Measurements from ENCODE around the gene TENT4A.

DNA sequence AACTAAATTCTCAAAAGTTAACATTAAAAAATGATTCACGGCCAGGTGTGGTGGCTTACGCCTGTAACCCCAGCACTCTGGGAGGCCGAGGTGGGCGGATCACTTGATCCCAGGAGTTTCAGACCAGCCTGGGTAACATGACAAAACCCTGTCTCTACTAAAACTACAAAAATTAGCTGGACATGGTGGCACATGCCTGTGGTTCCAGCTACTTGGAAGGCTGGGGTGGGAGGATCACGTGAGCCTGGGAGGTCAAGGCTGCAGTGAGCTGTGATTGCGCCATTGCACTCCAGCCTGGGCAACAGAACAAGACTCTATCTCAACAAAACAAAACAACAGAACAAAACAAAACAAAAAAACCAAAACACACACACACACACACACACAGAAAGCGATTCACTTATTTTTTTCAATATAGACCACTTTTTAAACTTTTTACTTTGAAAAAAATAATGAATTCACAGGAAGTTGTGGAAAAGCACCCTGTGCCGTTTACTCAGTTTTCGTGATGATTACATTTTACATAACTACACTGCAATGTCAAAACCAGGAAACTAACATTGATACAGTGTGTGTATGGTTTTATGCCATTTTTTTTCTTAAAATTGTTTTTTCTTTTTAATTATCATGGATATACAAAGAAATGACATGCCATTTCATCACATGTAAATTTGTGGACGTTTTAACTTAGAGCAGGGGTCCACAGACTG lies 73.7 kb downstream of the TENT4A start:
- no peak for TF ChIP-seq POLR2A (IDR thresholded peaks at IDR 0.05; ENCODE audit: low read depth)
- TF ChIP-seq, protein P1, sequence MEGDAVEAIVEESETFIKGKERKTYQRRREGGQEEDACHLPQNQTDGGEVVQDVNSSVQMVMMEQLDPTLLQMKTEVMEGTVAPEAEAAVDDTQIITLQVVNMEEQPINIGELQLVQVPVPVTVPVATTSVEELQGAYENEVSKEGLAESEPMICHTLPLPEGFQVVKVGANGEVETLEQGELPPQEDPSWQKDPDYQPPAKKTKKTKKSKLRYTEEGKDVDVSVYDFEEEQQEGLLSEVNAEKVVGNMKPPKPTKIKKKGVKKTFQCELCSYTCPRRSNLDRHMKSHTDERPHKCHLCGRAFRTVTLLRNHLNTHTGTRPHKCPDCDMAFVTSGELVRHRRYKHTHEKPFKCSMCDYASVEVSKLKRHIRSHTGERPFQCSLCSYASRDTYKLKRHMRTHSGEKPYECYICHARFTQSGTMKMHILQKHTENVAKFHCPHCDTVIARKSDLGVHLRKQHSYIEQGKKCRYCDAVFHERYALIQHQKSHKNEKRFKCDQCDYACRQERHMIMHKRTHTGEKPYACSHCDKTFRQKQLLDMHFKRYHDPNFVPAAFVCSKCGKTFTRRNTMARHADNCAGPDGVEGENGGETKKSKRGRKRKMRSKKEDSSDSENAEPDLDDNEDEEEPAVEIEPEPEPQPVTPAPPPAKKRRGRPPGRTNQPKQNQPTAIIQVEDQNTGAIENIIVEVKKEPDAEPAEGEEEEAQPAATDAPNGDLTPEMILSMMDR (IDR thresholded peaks at IDR 0.05) = no peak
- no peak for TF ChIP-seq POLR2AphosphoS5 (IDR thresholded peaks at IDR 0.05)
- TF ChIP-seq EP300 (IDR thresholded peaks at IDR 0.05) = no peak
